Activated CD8-positive, alpha-beta memory T cell treated with anti-CD3 and anti-CD28 coated beads, Interleukin-2, amount 50 U/mL, for 1 hour (primary cell): ENCODE results near the gene VSX1.

Experiments used
- DNase-seq: peaks from one replicate; pipeline ENCODE4 v3.0.0-alpha.2; 2020; ENCODE audit errors: extremely low read depth

VSX1 gene

GRCh38 chr20:25065625-25066338 lies 16.2 kb downstream of the VSX1 start:
- no peak for DNase-seq

GRCh38 chr20:25065072-25065624 lies 16.8 kb downstream of the VSX1 start:
- DNase-seq: no peak

- DNase-seq: no peak
Observed at GRCh38 chr20:25064561-25065071, 17.3 kb downstream of the VSX1 start.

- no peak for DNase-seq
Observed at GRCh38 chr20:25063981-25064380, 18.0 kb downstream of the VSX1 start.

GRCh38 chr20:25063546-25063945 lies 18.4 kb downstream of the VSX1 start:
- no peak for DNase-seq

- DNase-seq: no peak
Observed at GRCh38 chr20:25062841-25063240, 19.1 kb downstream of the VSX1 start.

- DNase-seq: no peak
Observed at GRCh38 chr20:25061821-25062530, 20.0 kb downstream of the VSX1 start.

- DNase-seq: no peak
Observed at GRCh38 chr20:25061103-25061799, 20.7 kb downstream of the VSX1 start.

- DNase-seq: no peak
Observed at GRCh38 chr20:25059866-25060465, 22.0 kb downstream of the VSX1 start.

- DNase-seq: no peak
Observed at GRCh38 chr20:25058847-25059810, 22.8 kb downstream of the VSX1 start.

GRCh38 chr20:25058051-25058846 lies 23.7 kb downstream of the VSX1 start, which contains the start of gene ACSS1:
Gene ACSS1 (minus strand): TSS chr20:25058139. CDS start chr20:25058102, 37 bp downstream.
- DNase-seq: no peak

GRCh38 chr20:25057234-25058050 lies 24.5 kb downstream of the VSX1 start:
- peak; percentile 47 for DNase-seq

GRCh38 chr20:25056690-25057233 lies 25.2 kb downstream of the VSX1 start:
- DNase-seq: no peak

- DNase-seq: no peak
Observed at GRCh38 chr20:25055711-25056495, 26.0 kb downstream of the VSX1 start.

- DNase-seq: no peak
Observed at GRCh38 chr20:25054995-25055629, 26.8 kb downstream of the VSX1 start.

- DNase-seq: no peak
Observed at GRCh38 chr20:25054096-25054820, 27.7 kb downstream of the VSX1 start.
